ENCODE data around the gene KCNQ5. TPM values are rescaled to one million over a fixed set of nuclear protein-coding genes. Genes with fewer than 3 reads are reported as not detected.

Gene KCNQ5
- total RNA-seq, 1 experiment from 2014 or later: not detected

- Histone ChIP-seq H3K36me3 (ENCODE audit: control insufficient read depth in 1 of 2, insufficient read depth in 2 of 2, low read length in 2 of 2) (no peaks in the 10 kb centered on the region), H3K27ac (ENCODE audit: low read depth, low read length) (no peak overlapping the region), H3K4me1 (ENCODE audit: control insufficient read depth in 1 of 2, insufficient read depth in 2 of 2, low read length in 2 of 2) (0 out of 4 replicates have a peak, but pooled peaks cover 0 to under 1% of the 10 kb centered on the region in 2 experiments), H3K79me2 (ENCODE audit: insufficient read depth, low read length) (no peaks in the 10 kb centered on the region), H3K4me3 (replicated peaks in 1 of 2; ENCODE audit: low read depth in 1 of 2, low read length in 2 of 2) (no peak overlapping the region), H4K20me1 (ENCODE audit: insufficient read depth) (no peaks in the 10 kb centered on the region), H3K9me2 (ENCODE audit: insufficient read depth) (no peaks in the 10 kb centered on the region), H3K9me3 (ENCODE audit: control insufficient read depth in 1 of 2, insufficient read depth in 1 of 2, low read depth in 1 of 2, low read length in 2 of 2) (no peaks in the 10 kb centered on the region), H3K27me3 (ENCODE audit: insufficient read depth, low read length) (peaks cover 31% of the 10 kb centered on the region), H3K4me2 (ENCODE audit: low read length) (no peak overlapping the region), H3K9ac (ENCODE audit: low read length) (no peak overlapping the region), H2AFZ (ENCODE audit: low read depth, low read length, poor library complexity, severe bottlenecking) (no peak overlapping the region)
- ATAC-seq (no peak), DNase-seq (ENCODE audit: low read depth, low spot score) (no peak)
- ChIA-PET RAD21 (ENCODE audit: low non-redundant PET in 1 of 2, low total read pairs in 2 of 2, uncharacterized antibody in 2 of 2, unreplicated experiment in 2 of 2) (no interaction called here), POLR2A (no interaction called here), CTCF (no interaction called here)
- TF ChIP-seq TCF7L2 (IDR thresholded peaks at IDR 0.05; ENCODE audit: borderline replicate concordance, extremely low read depth, insufficient read depth, insufficient read length): no peak
- TF ChIP-seq EGR1 (IDR thresholded peaks at IDR 0.05; ENCODE audit: low read depth): no peak
- no peak for TF ChIP-seq CTCF (IDR thresholded peaks at IDR 0.05 in 2 of 3, conservative IDR thresholded peaks at IDR 0.05 in 1 of 3; ENCODE audit: borderline replicate concordance in 1 of 3, insufficient read depth in 1 of 3, low read depth in 2 of 3, low read length in 2 of 3)
- TF ChIP-seq POLR2A (IDR thresholded peaks at IDR 0.05; ENCODE audit: borderline replicate concordance, extremely low read depth, insufficient read depth, insufficient read length): no peak
- intact Hi-C loops (cut with micrococcal nuclease): no loop called here
- no TSS peak for BruUV-seq (replicated peaks)
Observed at GRCh38 chr6:72974276-72974675, 352.4 kb downstream of the KCNQ5 start.

- no peaks in the 10 kb centered on the region for H3K9me3 ChIP-seq (ENCODE audit: control insufficient read depth in 1 of 2, insufficient read depth in 1 of 2, low read depth in 1 of 2, low read length in 2 of 2)
- DNase-seq (ENCODE audit: low read depth, low spot score) (no peak), ATAC-seq (no peak)
- ChIA-PET CTCF (no interaction called here), RAD21 (ENCODE audit: low non-redundant PET in 1 of 2, low total read pairs in 2 of 2, uncharacterized antibody in 2 of 2, unreplicated experiment in 2 of 2) (no interaction called here), POLR2A (no interaction called here)
- H4K20me1 ChIP-seq (ENCODE audit: insufficient read depth): no peaks in the 10 kb centered on the region
- H3K27me3 ChIP-seq (ENCODE audit: insufficient read depth, low read length): peaks cover 31% of the 10 kb centered on the region
- H3K4me1 ChIP-seq (ENCODE audit: control insufficient read depth in 1 of 2, insufficient read depth in 2 of 2, low read length in 2 of 2): no peaks in the 10 kb centered on the region
- no peak overlapping the region for H3K4me2 ChIP-seq (ENCODE audit: low read length)
- H3K27ac ChIP-seq (ENCODE audit: low read depth, low read length): no peak overlapping the region
- H3K9me2 ChIP-seq (ENCODE audit: insufficient read depth): no peaks in the 10 kb centered on the region
- no peak for TF ChIP-seq SP1 (IDR thresholded peaks at IDR 0.05; ENCODE audit: low read depth)
- no peak for TF ChIP-seq EZH2 (IDR thresholded peaks at IDR 0.05)
- TF ChIP-seq ZFX (IDR thresholded peaks at IDR 0.05): no peak
- no peak for TF ChIP-seq CTCF (IDR thresholded peaks at IDR 0.05 in 2 of 3, conservative IDR thresholded peaks at IDR 0.05 in 1 of 3; ENCODE audit: borderline replicate concordance in 1 of 3, insufficient read depth in 1 of 3, low read depth in 2 of 3, low read length in 2 of 3)
- TF ChIP-seq ZNF274 (IDR thresholded peaks at IDR 0.05; ENCODE audit: low read depth, low read length): no peak
- no peak for TF ChIP-seq EZH2phosphoT487 (IDR thresholded peaks at IDR 0.05; ENCODE audit: borderline replicate concordance)
- TF ChIP-seq ELF1 (IDR thresholded peaks at IDR 0.05; ENCODE audit: borderline replicate concordance, low read depth): no peak
- H3K79me2 ChIP-seq (ENCODE audit: insufficient read depth, low read length): no peaks in the 10 kb centered on the region
- no peak overlapping the region for H3K9ac ChIP-seq (ENCODE audit: low read length)
- BruUV-seq (replicated peaks): no TSS peak
- intact Hi-C loops (cut with micrococcal nuclease): no loop called here
- H3K36me3 ChIP-seq (ENCODE audit: control insufficient read depth in 1 of 2, insufficient read depth in 2 of 2, low read length in 2 of 2): no peaks in the 10 kb centered on the region
- no peak overlapping the region for H2AFZ ChIP-seq (ENCODE audit: low read depth, low read length, poor library complexity, severe bottlenecking)
- no peak overlapping the region for H3K4me3 ChIP-seq (replicated peaks in 1 of 2; ENCODE audit: low read depth in 1 of 2, low read length in 2 of 2)
Observed at GRCh38 chr6:72975352-72975752, 353.5 kb downstream of the KCNQ5 start.

Data from HCT116 (cell line).